Natural killer cell (primary cell): ENCODE results near the gene ZBTB32. TPM values are rescaled to one million over a fixed set of nuclear protein-coding genes. Genes with fewer than 3 reads are reported as not detected.

Experiments used
- ATAC-seq, 3 donors: fragments of 150-1000 bp in 2 of 3; fragments of 200-7000 bp in 1 of 3; cut with Tn5 transposase; 1 replicate in 1 of 3; 2 replicates in 2 of 3; pipeline ENCODE4 v1.10.0; 2021; ENCODE audit warnings: mild to moderate bottlenecking in 2 of 3, moderate library complexity in 2 of 3
- DNase-seq, 2 donors: peaks; one replicate each; pipeline versions ENCODE4 v3.0.0 to v3.0.0-alpha.2; 2013 to 2021; ENCODE audit warnings: mixed read lengths in 1 of 2
- H3K27ac ChIP-seq: one replicate; pipeline ENCODE4 v1.5.1; 2013; ENCODE audit warnings: mild to moderate bottlenecking, low read length
- H3K27me3 ChIP-seq: one replicate; pipeline ENCODE4 v1.6.1; 2013; ENCODE audit warnings: low read length; ENCODE audit not compliant: control insufficient read depth, insufficient read depth
- H3K36me3 ChIP-seq: one replicate; pipeline ENCODE4 v1.6.1; 2013; ENCODE audit warnings: low read length; ENCODE audit not compliant: control insufficient read depth, insufficient read depth
- H3K4me1 ChIP-seq: one replicate; pipeline ENCODE4 v1.6.1; 2013; ENCODE audit warnings: low read length; ENCODE audit not compliant: control insufficient read depth, insufficient read depth
- H3K4me3 ChIP-seq: one replicate; pipeline ENCODE4 v1.5.1; 2013; ENCODE audit warnings: low read length
- H3K9me3 ChIP-seq: one replicate; pipeline ENCODE4 v1.6.1; 2013; ENCODE audit warnings: low read length; ENCODE audit not compliant: control insufficient read depth, insufficient read depth
- H3K27ac Mint-ChIP-seq, 2 donors: one replicate each; pipeline ENCODE4 v1.8.0; 2022; ENCODE audit warnings: mild to moderate bottlenecking in 2 of 2, mixed read lengths in 2 of 2, moderate library complexity in 1 of 2
- H3K27me3 Mint-ChIP-seq, 2 donors: one replicate each; pipeline ENCODE4 v1.8.0; 2022; ENCODE audit warnings: low read depth in 2 of 2, mixed read lengths in 2 of 2
- H3K36me3 Mint-ChIP-seq: one replicate; pipeline ENCODE4 v1.8.0; 2022; ENCODE audit warnings: mixed read lengths
- H3K4me1 Mint-ChIP-seq, 2 donors: one replicate each; pipeline ENCODE4 v1.8.0; 2022; ENCODE audit warnings: mixed read lengths in 2 of 2
- H3K4me3 Mint-ChIP-seq: one replicate; pipeline ENCODE4 v1.8.0; 2022; ENCODE audit warnings: mild to moderate bottlenecking, moderate library complexity, mixed read lengths
- H3K9me3 Mint-ChIP-seq, 2 donors: one replicate each; pipeline ENCODE4 v1.8.0; 2022; ENCODE audit warnings: mixed read lengths in 2 of 2
- WGBS: methylation state at CpG from one replicate; pipeline ENCODE4 v1.1.7; 2013; ENCODE audit warnings: missing lambda C conversion rate; ENCODE audit not compliant: insufficient coverage; 5-methylcytosine and 5-hydroxymethylcytosine counted together
- intact Hi-C: fragments of 100-400 bp; cut with micrococcal nuclease; formaldehyde crosslinking; loops from one replicate; pipeline ENCODE4 v1.14.2; 2022
- total RNA-seq, 4 donors: library from RNA; stranded (reverse); fragments of 120-200 nt in 1 of 4; gene quantifications; one replicate each; pipeline versions ENCODE4 v1.2.3 to v1.2.4, GENCODE V29; 2013 to 2022
- TF ChIP-seq, protein P1 (sequence below): fragments of 200-600 bp; IDR thresholded peaks from one replicate; pipeline ENCODE4 v1.8.0; 2022; ENCODE audit warnings: antibody characterized with exemption

The ZBTB32 gene
- total RNA-seq, 3 donors from 2014 or later (not counting 1 experiment from before 2014, with no cell fraction given) = 0.27 to 1.8 (median 0.35) TPM

DNA sequence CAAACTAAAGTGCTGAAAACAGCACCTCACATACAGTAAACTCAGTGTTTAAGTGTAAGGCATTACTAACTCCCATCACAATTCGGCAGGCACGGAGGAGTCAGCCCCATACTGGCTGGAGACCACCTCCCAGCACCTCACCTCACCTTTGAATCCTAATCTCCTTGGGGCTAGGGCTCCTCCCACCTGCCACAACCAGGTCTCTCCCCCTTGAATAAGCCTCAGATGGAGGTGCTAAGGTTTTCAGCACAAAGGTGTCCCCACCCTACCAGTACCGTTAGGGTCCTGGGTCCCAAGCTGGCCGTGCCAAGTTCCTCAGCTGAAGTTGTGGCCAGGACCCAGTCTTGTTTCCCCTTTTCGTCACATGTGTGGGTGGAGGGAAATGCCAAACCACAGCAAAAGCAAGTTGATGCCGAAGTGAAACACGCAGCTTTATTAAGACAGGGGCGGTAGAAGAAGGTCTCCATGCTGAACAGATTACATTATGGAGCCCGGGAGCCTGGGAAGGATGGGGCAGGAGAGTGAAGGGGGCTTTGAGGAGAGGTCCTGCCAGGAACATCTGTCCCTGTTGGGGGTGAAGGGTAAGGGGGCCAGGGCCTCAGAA lies 37.9 kb downstream of the ZBTB32 start, which contains the start of gene IGFLR1:
IGFLR1 (minus strand) TSS at position 332 of the 604 bp plus-strand sequence. CDS start 1,272 bp downstream, outside the sequence.
- peak within 1 kb of the TSS; percentile 97 for H3K27ac ChIP-seq
- H3K4me1 ChIP-seq = peaks cover 62% of the 10 kb centered on the region
- H3K27me3 Mint-ChIP-seq = no peaks in the 10 kb centered on the region
- peak within 1 kb of the TSS; percentile 96 to 99 for H3K27ac Mint-ChIP-seq
- peaks cover 37 to 57% of the 10 kb centered on the region in 2 donors for H3K4me1 Mint-ChIP-seq
- DNase-seq (peak; percentile 46 to 89), ATAC-seq (no peak)
- H3K9me3 ChIP-seq = no peaks in the 10 kb centered on the region
- intact Hi-C loops = loop anchor here (10.0 kb wide), 1 partner anchor 163 kb away; the partner anchor contains the start of genes HCST, NFKBID and TYROBP
- no peaks in the 10 kb centered on the region for H3K36me3 Mint-ChIP-seq
- H3K36me3 ChIP-seq = peaks cover 20% of the 10 kb centered on the region
- TF ChIP-seq, protein P1, sequence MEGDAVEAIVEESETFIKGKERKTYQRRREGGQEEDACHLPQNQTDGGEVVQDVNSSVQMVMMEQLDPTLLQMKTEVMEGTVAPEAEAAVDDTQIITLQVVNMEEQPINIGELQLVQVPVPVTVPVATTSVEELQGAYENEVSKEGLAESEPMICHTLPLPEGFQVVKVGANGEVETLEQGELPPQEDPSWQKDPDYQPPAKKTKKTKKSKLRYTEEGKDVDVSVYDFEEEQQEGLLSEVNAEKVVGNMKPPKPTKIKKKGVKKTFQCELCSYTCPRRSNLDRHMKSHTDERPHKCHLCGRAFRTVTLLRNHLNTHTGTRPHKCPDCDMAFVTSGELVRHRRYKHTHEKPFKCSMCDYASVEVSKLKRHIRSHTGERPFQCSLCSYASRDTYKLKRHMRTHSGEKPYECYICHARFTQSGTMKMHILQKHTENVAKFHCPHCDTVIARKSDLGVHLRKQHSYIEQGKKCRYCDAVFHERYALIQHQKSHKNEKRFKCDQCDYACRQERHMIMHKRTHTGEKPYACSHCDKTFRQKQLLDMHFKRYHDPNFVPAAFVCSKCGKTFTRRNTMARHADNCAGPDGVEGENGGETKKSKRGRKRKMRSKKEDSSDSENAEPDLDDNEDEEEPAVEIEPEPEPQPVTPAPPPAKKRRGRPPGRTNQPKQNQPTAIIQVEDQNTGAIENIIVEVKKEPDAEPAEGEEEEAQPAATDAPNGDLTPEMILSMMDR = no peak
- peak within 1 kb of the TSS; percentile 52 for H3K4me3 ChIP-seq
- 2% methylated on average over 9 of the region's 9 CpGs for WGBS
- H3K27me3 ChIP-seq = no peaks in the 10 kb centered on the region
- H3K4me3 Mint-ChIP-seq = peak within 1 kb of the TSS; percentile 89
- H3K9me3 Mint-ChIP-seq = no peaks in the 10 kb centered on the region

DNA sequence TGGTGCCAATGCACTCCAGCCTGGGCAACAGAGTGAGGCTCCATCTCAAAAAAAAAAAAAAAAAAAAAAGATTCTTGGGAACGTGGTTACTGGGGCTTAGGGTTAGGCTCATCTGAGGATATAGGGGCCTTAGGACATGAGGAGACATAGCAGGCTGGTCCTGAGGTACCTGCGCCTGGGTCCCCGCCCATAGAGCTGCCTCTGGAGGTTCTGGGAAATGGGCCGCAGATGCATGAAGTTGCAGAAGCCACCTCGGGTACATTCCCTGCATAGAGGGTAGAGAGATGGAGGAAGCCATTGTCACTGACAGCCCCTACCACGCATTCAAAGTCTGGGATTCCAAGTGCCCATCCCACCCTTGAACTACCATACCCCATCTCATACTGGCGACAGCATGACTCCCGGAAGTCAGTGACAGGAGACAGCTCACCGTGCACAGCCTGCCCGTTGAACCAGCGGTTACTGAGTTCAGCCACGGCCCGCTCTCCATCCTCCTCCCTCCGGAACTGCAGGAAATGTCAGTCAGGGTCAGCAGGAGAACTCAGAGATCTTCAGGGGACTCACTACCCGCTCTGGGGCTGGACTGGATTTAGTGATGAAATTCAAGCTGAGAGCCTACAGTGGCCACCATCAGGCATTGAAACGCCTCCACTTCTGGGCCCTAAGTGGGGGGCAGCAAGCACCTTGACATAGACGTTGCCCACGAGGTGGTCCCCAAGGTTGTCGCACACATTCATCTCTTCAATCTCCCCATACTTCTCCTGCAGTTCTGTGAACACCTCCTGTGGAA lies 39.5 kb downstream of the ZBTB32 start:
- H3K36me3 Mint-ChIP-seq = no peaks in the 10 kb centered on the region
- H3K27me3 Mint-ChIP-seq = no peaks in the 10 kb centered on the region
- 93% methylated on average over 19 of the region's 19 CpGs for WGBS
- Histone ChIP-seq H3K36me3 (peaks cover 6% of the 10 kb centered on the region), H3K27ac (peak overlapping the region; percentile 100), H3K27me3 (no peaks in the 10 kb centered on the region), H3K4me3 (no peak overlapping the region), H3K9me3 (no peaks in the 10 kb centered on the region), H3K4me1 (peaks cover 71% of the 10 kb centered on the region)
- peaks cover 48 to 61% of the 10 kb centered on the region in 2 donors for H3K4me1 Mint-ChIP-seq
- intact Hi-C loops = loop anchor here (2.0 to 10.0 kb wide), 2 partner anchors 95 to 161 kb away; partner anchors contain the start of genes COX6B1, HCST, NFKBID and TYROBP
- peak overlapping the region; percentile 96 to 99 for H3K27ac Mint-ChIP-seq
- TF ChIP-seq, protein P1 = no peak
- H3K4me3 Mint-ChIP-seq = peak overlapping the region; percentile 99
- no peaks in the 10 kb centered on the region for H3K9me3 Mint-ChIP-seq
- ATAC-seq (no peak), DNase-seq (no peak)

DNA sequence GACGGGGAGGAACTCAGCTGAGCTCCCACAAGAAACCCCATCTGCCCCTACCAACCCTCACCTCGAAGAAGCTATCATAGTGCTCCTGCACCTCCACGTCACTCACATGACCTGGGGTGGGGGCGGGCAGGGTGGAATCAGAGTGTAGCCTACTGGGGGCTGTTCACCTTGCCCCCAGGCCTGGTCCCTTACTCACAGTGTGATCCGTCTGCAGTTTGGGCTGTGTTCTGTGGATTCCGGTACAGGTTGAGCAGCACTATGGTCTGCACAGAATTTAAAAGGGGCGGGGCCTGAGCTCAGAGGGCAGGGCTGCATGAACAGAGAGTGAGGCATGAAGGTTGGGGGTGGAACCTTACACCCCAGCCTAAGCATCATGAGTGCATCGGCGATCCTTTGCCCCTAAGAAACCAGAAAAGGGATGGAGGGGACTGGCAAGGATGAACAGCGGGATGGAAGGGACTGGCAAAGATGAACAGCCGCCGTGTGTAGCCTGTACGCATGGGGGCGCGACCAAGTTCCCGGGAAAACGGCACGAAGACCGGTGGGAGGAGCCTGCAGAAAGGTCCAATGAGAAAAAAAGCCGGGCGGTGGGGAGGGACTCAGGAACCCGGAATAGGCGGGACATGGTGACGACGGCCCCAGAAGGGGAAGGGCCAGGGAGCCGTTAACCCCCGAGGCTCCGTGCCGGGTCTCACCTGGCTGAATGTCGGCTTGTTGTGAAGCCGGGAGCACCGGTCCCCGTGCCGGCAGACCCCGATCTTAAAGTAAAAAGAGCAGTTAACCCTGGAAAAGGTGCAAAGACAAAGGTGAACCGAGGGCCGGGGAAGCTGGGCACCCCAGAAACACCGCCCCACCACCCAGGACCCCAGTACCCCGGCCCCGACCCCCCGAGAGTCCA lies 40.3 kb downstream of the ZBTB32 start:
- 8% methylated on average over 41 of the region's 41 CpGs for WGBS
- DNase-seq = peak; percentile 88 to 96
- peak overlapping the region; percentile 96 to 99 for H3K27ac Mint-ChIP-seq

More for the DNA sequence above, 40.3 kb downstream of the ZBTB32 start:
- Histone ChIP-seq H3K4me1 (peaks cover 74% of the 10 kb centered on the region), H3K9me3 (no peaks in the 10 kb centered on the region), H3K27ac (peak overlapping the region; percentile 100), H3K4me3 (peak overlapping the region; percentile 88), H3K36me3 (no peaks in the 10 kb centered on the region), H3K27me3 (no peaks in the 10 kb centered on the region)
- Mint-ChIP-seq H3K9me3 (no peaks in the 10 kb centered on the region), H3K36me3 (no peaks in the 10 kb centered on the region), H3K4me1 (peaks cover 48 to 68% of the 10 kb centered on the region in 2 donors), H3K27me3 (no peaks in the 10 kb centered on the region), H3K4me3 (peak overlapping the region; percentile 99)
- intact Hi-C loops = loop anchor here (1.0 to 10.0 kb wide), 6 partner anchors 27 to 373 kb away; partner anchors contain the start of genes ARHGAP33, COX6B1, HCST and NFKBID
- TF ChIP-seq, protein P1 = no peak
- peak; percentile 60 to 78 (median 62) for ATAC-seq
